Heart right ventricle (tissue), 16 donors: ENCODE measurements around the gene MAP1S. TPM values are rescaled to one million over a fixed set of nuclear protein-coding genes. Genes with fewer than 3 reads are reported as not detected.

ENCODE experiments used
- ATAC-seq, 8 donors: fragments of 200-7000 bp; cut with Tn5 transposase; one replicate each; pipeline ENCODE4 v1.9.1; 2020; ENCODE audit warnings: mild to moderate bottlenecking in 8 of 8, moderate library complexity in 8 of 8, moderate number of reproducible peaks in 1 of 8
- DNase-seq, 2 donors: peaks; one replicate each; pipeline ENCODE4 v3.0.0-alpha.2; 2020
- H3K27ac ChIP-seq, 10 donors: fragments of 200-600 bp; sonication (generic) in 2 of 10; one replicate each; pipeline versions ENCODE4 v1.5.0 to v1.8.0; 2020 to 2022; ENCODE audit warnings: mild to moderate bottlenecking in 3 of 10
- H3K27me3 ChIP-seq, 7 donors: fragments of 200-600 bp; one replicate each; pipeline ENCODE4 v1.8.0; 2021 to 2022; ENCODE audit warnings: mild to moderate bottlenecking in 2 of 7
- H3K36me3 ChIP-seq, 9 donors: fragments of 200-600 bp; sonication (generic) in 1 of 9; one replicate each; pipeline versions ENCODE4 v1.5.0 to v1.8.0; 2020 to 2022; ENCODE audit warnings: mild to moderate bottlenecking in 2 of 9
- H3K4me1 ChIP-seq, 9 donors: fragments of 200-600 bp; sonication (generic) in 1 of 9; one replicate each; pipeline versions ENCODE4 v1.5.0 to v1.8.0; 2020 to 2022; ENCODE audit warnings: mild to moderate bottlenecking in 4 of 9
- H3K4me3 ChIP-seq, 10 donors: fragments of 200-600 bp; sonication (generic) in 2 of 10; one replicate each; pipeline versions ENCODE4 v1.5.0 to v1.8.0; 2020 to 2022; ENCODE audit warnings: mild to moderate bottlenecking in 7 of 10, moderate library complexity in 2 of 10
- H3K9me3 ChIP-seq, 11 donors: fragments of 200-600 bp in 10 of 11; sonication (generic) in 2 of 11; one replicate each; pipeline versions ENCODE4 v1.5.0 to v1.8.0; 2013 to 2022; ENCODE audit warnings: mild to moderate bottlenecking in 2 of 11, control low read depth in 1 of 11, moderate library complexity in 1 of 11
- CTCF ChIP-seq, 9 donors: fragments of 200-600 bp; sonication (generic) in 2 of 9; IDR thresholded peaks; one replicate each; pipeline versions ENCODE4 v1.5.0 to v1.8.0; 2021 to 2022; ENCODE audit warnings: antibody characterized with exemption in 9 of 9, mild to moderate bottlenecking in 5 of 9, moderate library complexity in 1 of 9
- WGBS, 2 donors: extraction: QIAGEN DNeasy Blood & Tissue Kit; methylation state at CpG; one replicate each; pipeline ENCODE4 v1.1.7; 2013; ENCODE audit warnings: inconsistent platforms in 1 of 2; 5-methylcytosine and 5-hydroxymethylcytosine counted together
- intact Hi-C, 10 donors: fragments of 100-400 bp; cut with DNase I; formaldehyde crosslinking; loops; one replicate each; pipeline versions ENCODE4 v1.11.1 to v1.14.2; 2022
- polyA plus RNA-seq, 2 donors: library from polyadenylated mRNA; stranded (reverse); fragments of 200-250 nt; gene quantifications; one replicate each; pipeline ENCODE4 v1.2.3, GENCODE V29; 2013
- total RNA-seq, 10 donors: library from RNA; stranded (reverse); fragmentation: NEBNext Ultra II Directional in 3 of 10; extraction: Animal tissue kit (Norgen Biotek cat#: 25700) in 3 of 10; gene quantifications; one replicate each; pipeline versions ENCODE4 v1.2.1 to v1.2.4, GENCODE V29; 2021 to 2023
- donor health status: Arrhythmogenic right ventricular cardiomyopathy.
- donor health status: ischemic (EF 13 %, LVEDD 7.1; RV severe dilation, severe dysfunction).
- donor health status: healthy with polysubstance abuse.
- donor health status: DM: no; HTN: yes; CAD: no.
- donor health status: DM: no; HTN: no; CAD: no.
- donor health status: ischemic (EF 25% LVEDD 6.9; RV normal size, moderate dysfunction).
- donor health status: ischemic (EF 25% LVEDD 5.7; RV mildly dilated, moderate dysfunction).
- donor health status: healthy.
- donor health status: DM: yes; HTN: yes; CAD: no.
- donor health status: Ischemic cardiomyopathy.
- donor health status: ischemic (EF 35%, LVEDD 5.7; RV mildly dilated, moderate dysfunction).
- donor health status: nonischemic (EF 11% LVEDD 7.7; RV severe dilation, severe dysfunction).
- donor health status: DM: yes; HTN: yes; CAD: no.
- donor health status: PGD.
- donor health status: ischemic (EF 29% LVEDD 5.4; RV normal size, mild dysfunction).
- donor health status: nonischemic (EF 23%, LVEDD 6.1; RV moderate dilation, normal function).

MAP1S gene
- total and polyA plus RNA-seq, 12 donors, result 20.4 to 48.7 (median 26.8) TPM

GRCh38 chr19:17752865-17753639 is 33.8 kb downstream of the MAP1S start:
- H3K27me3 ChIP-seq, result peaks cover 0 to 8% (median 0%) of the 10 kb centered on the region in 7 donors
- 84 to 91% methylated on average over 7 of the region's 7 CpGs for WGBS, 2 donors
- no peaks in the 10 kb centered on the region for H3K36me3 ChIP-seq
- H3K27ac ChIP-seq, result no peak overlapping the region
- no peak overlapping the region for H3K4me3 ChIP-seq
- DNase-seq, result no peak
- intact Hi-C loops, result no loop called here
- no peaks in the 10 kb centered on the region for H3K9me3 ChIP-seq
- ATAC-seq, result no peak
- no peak for TF ChIP-seq CTCF (IDR thresholded peaks at IDR 0.05)
- H3K4me1 ChIP-seq, result peaks cover 0 to 42% (median under 1%) of the 10 kb centered on the region in 9 donors

GRCh38 chr19:17753976-17754375 is 34.7 kb downstream of the MAP1S start:
- Histone ChIP-seq H3K9me3 (no peaks in the 10 kb centered on the region), H3K36me3 (no peaks in the 10 kb centered on the region), H3K27ac (no peak overlapping the region), H3K4me1 (peaks cover 0 to 40% (median 0%) of the 10 kb centered on the region in 9 donors), H3K27me3 (peaks cover 0 to 8% (median 0%) of the 10 kb centered on the region in 7 donors), H3K4me3 (no peak overlapping the region)
- DNase-seq (no peak), ATAC-seq (no peak)
- intact Hi-C loops, result no loop called here
- WGBS, 2 donors, result 39 to 45% methylated on average over 9 of the region's 9 CpGs
- no peak for TF ChIP-seq CTCF (IDR thresholded peaks at IDR 0.05)

- no peaks in the 10 kb centered on the region for H3K9me3 ChIP-seq
- peaks cover 0 to 8% (median 0%) of the 10 kb centered on the region in 7 donors for H3K27me3 ChIP-seq
- H3K36me3 ChIP-seq, result no peaks in the 10 kb centered on the region
- intact Hi-C loops, result no loop called here
- H3K4me3 ChIP-seq, result no peak overlapping the region
- H3K4me1 ChIP-seq, result peaks cover 0 to 39% (median 0%) of the 10 kb centered on the region in 9 donors
- DNase-seq (no peak), ATAC-seq (no peak)
- H3K27ac ChIP-seq, result no peak overlapping the region
- WGBS, 2 donors, result 79 to 81% methylated on average over 5 of the region's 5 CpGs
- TF ChIP-seq CTCF (IDR thresholded peaks at IDR 0.05), result no peak
These were observed 35.6 kb downstream of the MAP1S start for GRCh38 chr19:17754634-17755442.

- ATAC-seq, result no peak
- Histone ChIP-seq H3K27ac (no peak overlapping the region), H3K36me3 (no peaks in the 10 kb centered on the region), H3K27me3 (peaks cover 0 to 8% (median 0%) of the 10 kb centered on the region in 7 donors), H3K9me3 (no peaks in the 10 kb centered on the region), H3K4me1 (peaks cover 0 to 33% (median 0%) of the 10 kb centered on the region in 9 donors), H3K4me3 (no peak overlapping the region)
- TF ChIP-seq CTCF (IDR thresholded peaks at IDR 0.05), result no peak
- 61 to 72% methylated on average over 1 of the region's 1 CpG for WGBS, 2 donors
- no peak for DNase-seq
- intact Hi-C loops, result no loop called here
These were observed 36.2 kb downstream of the MAP1S start for GRCh38 chr19:17755443-17755890.
